DND-41 (cell line): ENCODE measurements around the gene KIF18B.

Experiments used
- ATAC-seq: fragments of 200-7000 bp; cut with Tn5 transposase; 3 replicates; pipeline ENCODE4 v1.9.1; 2021; ENCODE audit warnings: low read depth; ENCODE audit not compliant: insufficient read depth
- DNase-seq: peaks from one replicate; pipeline ENCODE4 v3.0.0-alpha.2; 2020
- H2AFZ ChIP-seq: 2 replicates; pipeline ENCODE4 v1.6.0; 2012; ENCODE audit warnings: low read depth, low read length
- H3K27ac ChIP-seq: 2 replicates; pipeline ENCODE4 v1.5.1; 2012; ENCODE audit warnings: low read length, inconsistent platforms
- H3K27me3 ChIP-seq: fragments of 200-600 bp; sonication (generic); 2 replicates; pipeline ENCODE4 v1.6.0; 2012; ENCODE audit warnings: low read length, mild to moderate bottlenecking, inconsistent platforms; ENCODE audit not compliant: insufficient read depth, poor library complexity
- H3K36me3 ChIP-seq: 2 replicates; pipeline ENCODE4 v1.5.1; 2012; ENCODE audit warnings: low read length, inconsistent platforms; ENCODE audit not compliant: insufficient read depth
- H3K4me1 ChIP-seq: 2 replicates; pipeline ENCODE4 v1.5.1; 2012; ENCODE audit warnings: mild to moderate bottlenecking, low read length; ENCODE audit not compliant: insufficient read depth
- H3K4me2 ChIP-seq: 2 replicates; pipeline ENCODE4 v1.6.0; 2012; ENCODE audit warnings: mild to moderate bottlenecking, moderate library complexity, low read length, inconsistent platforms; ENCODE audit not compliant: insufficient read depth
- H3K4me3 ChIP-seq, 2 experiments: fragments of 200-600 bp in 1 of 2; shearing (Covaris generic) in 1 of 2; 2 replicates each; pipeline ENCODE4 v1.5.1; 2012 to 2016; ENCODE audit warnings: inconsistent platforms in 2 of 2, low read length in 2 of 2, mild to moderate bottlenecking in 2 of 2, low read depth in 1 of 2, moderate library complexity in 1 of 2
- H3K79me2 ChIP-seq: 2 replicates; pipeline ENCODE4 v1.6.0; 2012; ENCODE audit warnings: low read length, inconsistent platforms; ENCODE audit not compliant: insufficient read depth
- H3K9ac ChIP-seq: 2 replicates; pipeline ENCODE4 v1.6.0; 2012; ENCODE audit warnings: low read depth, mild to moderate bottlenecking, inconsistent platforms, low read length, moderate library complexity
- H3K9me3 ChIP-seq: 2 replicates; pipeline ENCODE4 v1.5.1; 2012; ENCODE audit warnings: low read length, moderate library complexity, mild to moderate bottlenecking, inconsistent platforms; ENCODE audit not compliant: insufficient read depth, severe bottlenecking
- H4K20me1 ChIP-seq: 2 replicates; pipeline ENCODE4 v1.6.0; 2012; ENCODE audit warnings: low read length; ENCODE audit not compliant: insufficient read depth
- EZH2 ChIP-seq: IDR thresholded peaks from 3 replicates; pipeline ENCODE4 v1.6.1; 2012; ENCODE audit warnings: borderline replicate concordance, low read depth, mild to moderate bottlenecking, moderate library complexity, low read length, inconsistent platforms; ENCODE audit not compliant: severe bottlenecking
- TF ChIP-seq, protein P1 (sequence below): IDR thresholded peaks from 2 replicates; pipeline ENCODE4 v1.5.1; 2012; ENCODE audit warnings: borderline replicate concordance, low read length, moderate library complexity, mild to moderate bottlenecking; ENCODE audit not compliant: poor library complexity, severe bottlenecking; ENCODE audit errors: extremely low read depth

Gene KIF18B

DNA sequence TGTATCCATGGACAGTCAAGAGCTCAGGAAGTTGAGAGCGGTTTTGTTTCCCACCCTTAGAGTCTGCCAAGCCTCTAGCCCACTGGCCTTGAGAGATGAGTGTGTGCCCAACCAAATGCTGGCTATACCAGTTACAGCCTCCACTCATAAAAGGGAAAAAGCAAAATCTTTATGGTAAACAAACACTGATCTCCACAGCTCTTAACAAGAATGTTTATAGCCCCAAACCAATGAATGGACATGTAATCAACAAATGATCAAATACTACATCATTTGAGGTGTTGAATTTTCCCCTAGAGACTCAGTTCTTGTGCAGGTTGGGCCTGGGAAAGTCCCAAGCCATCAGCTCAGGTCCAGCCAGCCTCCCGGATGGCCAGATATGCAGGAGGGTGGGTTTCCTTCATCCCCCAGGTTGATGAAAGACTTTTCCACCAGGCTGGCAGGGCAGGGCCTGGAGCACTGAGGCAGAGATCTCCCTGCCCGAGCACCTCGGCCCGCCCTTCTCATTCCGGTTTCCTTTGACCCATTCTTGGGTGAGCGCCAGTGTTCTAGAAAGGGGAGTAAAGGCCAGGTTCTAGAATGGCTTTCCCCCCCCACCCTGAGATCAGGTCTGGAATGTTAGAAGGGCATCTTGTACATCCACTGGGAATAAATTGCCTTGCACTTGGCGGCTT lies 44.4 kb downstream of the KIF18B start:
- Histone ChIP-seq H3K4me2 (no peak overlapping the region), H3K4me3 (no peak overlapping the region), H3K27ac (no peak overlapping the region), H4K20me1 (no peaks in the 10 kb centered on the region; the same call in 1 of the 2 replicates), H3K79me2 (peaks cover 13% of the 10 kb centered on the region), H3K36me3 (no peaks in the 10 kb centered on the region; the same call in 1 of the 2 replicates), H3K27me3 (no peaks in the 10 kb centered on the region), H3K4me1 (peaks cover 14% of the 10 kb centered on the region), H3K9ac (no peak overlapping the region), H2AFZ (no peak overlapping the region), H3K9me3 (no peaks in the 10 kb centered on the region)
- DNase-seq (no peak), ATAC-seq (no peak)
- TF ChIP-seq, protein P1, sequence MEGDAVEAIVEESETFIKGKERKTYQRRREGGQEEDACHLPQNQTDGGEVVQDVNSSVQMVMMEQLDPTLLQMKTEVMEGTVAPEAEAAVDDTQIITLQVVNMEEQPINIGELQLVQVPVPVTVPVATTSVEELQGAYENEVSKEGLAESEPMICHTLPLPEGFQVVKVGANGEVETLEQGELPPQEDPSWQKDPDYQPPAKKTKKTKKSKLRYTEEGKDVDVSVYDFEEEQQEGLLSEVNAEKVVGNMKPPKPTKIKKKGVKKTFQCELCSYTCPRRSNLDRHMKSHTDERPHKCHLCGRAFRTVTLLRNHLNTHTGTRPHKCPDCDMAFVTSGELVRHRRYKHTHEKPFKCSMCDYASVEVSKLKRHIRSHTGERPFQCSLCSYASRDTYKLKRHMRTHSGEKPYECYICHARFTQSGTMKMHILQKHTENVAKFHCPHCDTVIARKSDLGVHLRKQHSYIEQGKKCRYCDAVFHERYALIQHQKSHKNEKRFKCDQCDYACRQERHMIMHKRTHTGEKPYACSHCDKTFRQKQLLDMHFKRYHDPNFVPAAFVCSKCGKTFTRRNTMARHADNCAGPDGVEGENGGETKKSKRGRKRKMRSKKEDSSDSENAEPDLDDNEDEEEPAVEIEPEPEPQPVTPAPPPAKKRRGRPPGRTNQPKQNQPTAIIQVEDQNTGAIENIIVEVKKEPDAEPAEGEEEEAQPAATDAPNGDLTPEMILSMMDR = no peak

DNA sequence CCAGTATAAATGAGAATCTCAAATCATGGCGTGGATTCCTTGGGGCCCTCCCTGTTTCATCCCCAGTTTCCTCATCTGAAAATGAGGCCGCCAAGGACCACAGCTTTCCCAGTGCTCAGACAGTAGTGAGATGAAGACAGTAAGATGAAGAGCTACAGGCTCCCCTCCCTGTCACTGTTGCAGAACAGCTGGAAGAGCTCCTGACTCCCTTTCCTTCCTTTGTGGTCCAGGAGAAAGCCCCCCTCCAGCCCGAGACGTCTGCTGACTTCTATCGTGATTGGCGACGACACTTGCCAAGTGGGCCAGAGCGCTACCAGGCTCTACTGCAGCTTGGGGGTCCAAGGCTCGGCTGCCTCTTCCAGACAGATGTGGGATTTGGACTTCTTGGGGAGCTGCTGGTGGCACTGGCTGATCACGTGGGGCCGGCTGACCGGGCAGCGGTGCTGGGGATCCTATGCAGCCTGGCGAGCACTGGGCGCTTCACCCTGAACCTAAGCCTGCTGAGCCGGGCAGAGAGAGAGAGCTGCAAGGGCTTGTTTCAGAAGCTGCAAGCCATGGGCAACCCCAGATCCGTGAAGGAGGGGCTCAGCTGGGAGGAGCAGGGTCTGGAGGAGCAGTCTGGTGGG lies 45.3 kb downstream of the KIF18B start:
- Histone ChIP-seq H3K4me3 (no peak overlapping the region), H3K4me2 (no peak overlapping the region), H3K9ac (no peak overlapping the region), H4K20me1 (no peaks in the 10 kb centered on the region; the same call in none of the 2 replicates), H3K9me3 (no peaks in the 10 kb centered on the region), H3K36me3 (no peaks in the 10 kb centered on the region; the same call in 1 of the 2 replicates), H3K27me3 (no peaks in the 10 kb centered on the region), H3K79me2 (peaks cover 22% of the 10 kb centered on the region), H3K4me1 (peaks cover 23% of the 10 kb centered on the region), H2AFZ (no peak overlapping the region), H3K27ac (no peak overlapping the region)
- TF ChIP-seq, protein P1 = no peak
- no peak for TF ChIP-seq EZH2
- no peak for DNase-seq
- ATAC-seq = no peak

DNA sequence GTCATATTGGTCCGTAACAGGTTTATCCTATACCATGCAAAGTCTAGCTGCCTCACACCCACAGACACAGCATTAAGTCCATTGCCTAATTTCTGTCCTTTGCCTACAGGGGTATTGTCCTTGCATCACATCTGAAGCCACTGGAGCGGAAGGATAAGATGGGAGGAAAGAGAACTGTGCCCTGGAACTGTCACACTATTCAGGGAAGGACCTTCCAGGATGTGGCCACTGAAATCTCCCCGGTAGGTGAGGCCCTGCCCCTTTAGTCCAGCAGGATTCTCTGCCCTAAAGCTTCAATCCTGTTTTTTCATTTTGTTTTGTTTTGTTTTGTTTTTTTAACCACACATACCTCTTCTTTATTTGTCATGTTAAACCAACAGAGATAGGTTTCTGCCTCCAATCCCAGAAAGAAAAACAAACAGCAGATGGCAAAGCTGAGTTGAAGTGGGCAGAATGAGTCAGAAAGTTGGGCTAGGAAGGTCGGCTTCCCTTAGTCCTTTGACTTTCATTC lies 46.1 kb downstream of the KIF18B start:
- H3K27ac ChIP-seq = no peak overlapping the region
- DNase-seq = no peak
- H2AFZ ChIP-seq = no peak overlapping the region
- H3K4me3 ChIP-seq = no peak overlapping the region
- H3K36me3 ChIP-seq = no peaks in the 10 kb centered on the region; the same call in 1 of the 2 replicates
- no peak overlapping the region for H3K9ac ChIP-seq
- no peak for ATAC-seq
- H3K4me1 ChIP-seq = peaks cover 23% of the 10 kb centered on the region
- H3K79me2 ChIP-seq = peaks cover 30% of the 10 kb centered on the region
- TF ChIP-seq, protein P1 = no peak
- no peak for TF ChIP-seq EZH2
- no peaks in the 10 kb centered on the region for H3K27me3 ChIP-seq
- no peak overlapping the region for H3K4me2 ChIP-seq
- no peaks in the 10 kb centered on the region; the same call in none of the 2 replicates for H4K20me1 ChIP-seq
- no peaks in the 10 kb centered on the region for H3K9me3 ChIP-seq
